ENCODE data around the gene CRLF3.

The CRLF3 gene

GRCh38 chr17:30831663-30832437 lies 7.4 kb upstream of the CRLF3 start, which contains the start of gene ATAD5 (continued):
- no peak for TF ChIP-seq ZNF169 (tag by site-specific recombination; IDR thresholded peaks at IDR 0.05)
- TF ChIP-seq INSM2 (tag by site-specific recombination; IDR thresholded peaks at IDR 0.05): peak; percentile 55; the same call in 1 of the 2 replicates
- TF ChIP-seq ZNF24 (tag by site-specific recombination; IDR thresholded peaks at IDR 0.05): peak; percentile 60
- TF ChIP-seq BCL11A (tag by site-specific recombination; IDR thresholded peaks at IDR 0.05; ENCODE audit: low read depth): no peak
- no peak for TF ChIP-seq ZNF239 (tag by site-specific recombination; IDR thresholded peaks at IDR 0.05)
- TF ChIP-seq ZSCAN30 (tag by site-specific recombination; IDR thresholded peaks at IDR 0.05): peak; percentile 63; the same call in 1 of the 2 replicates
- peak; percentile 50; the same call in 1 of the 2 replicates for TF ChIP-seq YY1 (tag by site-specific recombination; IDR thresholded peaks at IDR 0.05)
- TF ChIP-seq, protein P1, sequence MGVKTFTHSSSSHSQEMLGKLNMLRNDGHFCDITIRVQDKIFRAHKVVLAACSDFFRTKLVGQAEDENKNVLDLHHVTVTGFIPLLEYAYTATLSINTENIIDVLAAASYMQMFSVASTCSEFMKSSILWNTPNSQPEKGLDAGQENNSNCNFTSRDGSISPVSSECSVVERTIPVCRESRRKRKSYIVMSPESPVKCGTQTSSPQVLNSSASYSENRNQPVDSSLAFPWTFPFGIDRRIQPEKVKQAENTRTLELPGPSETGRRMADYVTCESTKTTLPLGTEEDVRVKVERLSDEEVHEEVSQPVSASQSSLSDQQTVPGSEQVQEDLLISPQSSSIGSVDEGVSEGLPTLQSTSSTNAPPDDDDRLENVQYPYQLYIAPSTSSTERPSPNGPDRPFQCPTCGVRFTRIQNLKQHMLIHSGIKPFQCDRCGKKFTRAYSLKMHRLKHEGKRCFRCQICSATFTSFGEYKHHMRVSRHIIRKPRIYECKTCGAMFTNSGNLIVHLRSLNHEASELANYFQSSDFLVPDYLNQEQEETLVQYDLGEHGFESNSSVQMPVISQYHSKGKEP (tag by site-specific recombination; IDR thresholded peaks at IDR 0.05): peak; percentile 82
- 0 out of 2 replicates have a peak, but pooled peaks have one; percentile 20 for TF ChIP-seq ZNF623 (tag by site-specific recombination; IDR thresholded peaks at IDR 0.05)
- TF ChIP-seq ZNF423 (tag by site-specific recombination; IDR thresholded peaks at IDR 0.05): no peak; the same call in 1 of the 2 replicates
- no peak for TF ChIP-seq ZNF10 (tag by site-specific recombination; IDR thresholded peaks at IDR 0.05)
- TF ChIP-seq CTCF (tag by site-specific recombination; IDR thresholded peaks at IDR 0.05): no peak
- no peak for TF ChIP-seq ZNF571 (tag by site-specific recombination; IDR thresholded peaks at IDR 0.05)
- TF ChIP-seq ZXDB (tag by site-specific recombination; IDR thresholded peaks at IDR 0.05): peak; percentile 81
- TF ChIP-seq ZNF514 (tag by site-specific recombination; IDR thresholded peaks at IDR 0.05): no peak
- TF ChIP-seq ZNF776 (tag by site-specific recombination; IDR thresholded peaks at IDR 0.05; ENCODE audit: borderline replicate concordance): no peak
- TF ChIP-seq ZNF37A (tag by site-specific recombination; IDR thresholded peaks at IDR 0.05): no peak
- TF ChIP-seq ZNF416 (tag by site-specific recombination; IDR thresholded peaks at IDR 0.05): no peak
- TF ChIP-seq ZFHX2 (tag by site-specific recombination; conservative IDR thresholded peaks at IDR 0.05): 0 out of 2 replicates have a peak, but pooled peaks have one; percentile 11
- TF ChIP-seq ZNF610 (tag by site-specific recombination; IDR thresholded peaks at IDR 0.05; ENCODE audit: borderline replicate concordance): peak; percentile 59; the same call in 1 of the 2 replicates
- peak; percentile 68 for TF ChIP-seq ZNF629 (tag by site-specific recombination; IDR thresholded peaks at IDR 0.05)
- peak; percentile 79 for TF ChIP-seq GLIS1 (tag by site-specific recombination; IDR thresholded peaks at IDR 0.05)
- no peak for TF ChIP-seq ZNF157 (tag by site-specific recombination; IDR thresholded peaks at IDR 0.05)
- no peak for TF ChIP-seq ZNF174 (tag by site-specific recombination; IDR thresholded peaks at IDR 0.05)
- peak; percentile 75 for TF ChIP-seq KLF16 (tag by site-specific recombination; IDR thresholded peaks at IDR 0.05)
- TF ChIP-seq ZNF660 (tag by site-specific recombination; IDR thresholded peaks at IDR 0.05): peak; percentile 88; the same call in 1 of the 2 replicates
- peak; percentile 68; the same call in 1 of the 2 replicates for TF ChIP-seq ZNF501 (tag by site-specific recombination; IDR thresholded peaks at IDR 0.05)
- peak; percentile 39; the same call in 1 of the 2 replicates for TF ChIP-seq KLF1 (tag by site-specific recombination; IDR thresholded peaks at IDR 0.05)
- TF ChIP-seq, protein P2, sequence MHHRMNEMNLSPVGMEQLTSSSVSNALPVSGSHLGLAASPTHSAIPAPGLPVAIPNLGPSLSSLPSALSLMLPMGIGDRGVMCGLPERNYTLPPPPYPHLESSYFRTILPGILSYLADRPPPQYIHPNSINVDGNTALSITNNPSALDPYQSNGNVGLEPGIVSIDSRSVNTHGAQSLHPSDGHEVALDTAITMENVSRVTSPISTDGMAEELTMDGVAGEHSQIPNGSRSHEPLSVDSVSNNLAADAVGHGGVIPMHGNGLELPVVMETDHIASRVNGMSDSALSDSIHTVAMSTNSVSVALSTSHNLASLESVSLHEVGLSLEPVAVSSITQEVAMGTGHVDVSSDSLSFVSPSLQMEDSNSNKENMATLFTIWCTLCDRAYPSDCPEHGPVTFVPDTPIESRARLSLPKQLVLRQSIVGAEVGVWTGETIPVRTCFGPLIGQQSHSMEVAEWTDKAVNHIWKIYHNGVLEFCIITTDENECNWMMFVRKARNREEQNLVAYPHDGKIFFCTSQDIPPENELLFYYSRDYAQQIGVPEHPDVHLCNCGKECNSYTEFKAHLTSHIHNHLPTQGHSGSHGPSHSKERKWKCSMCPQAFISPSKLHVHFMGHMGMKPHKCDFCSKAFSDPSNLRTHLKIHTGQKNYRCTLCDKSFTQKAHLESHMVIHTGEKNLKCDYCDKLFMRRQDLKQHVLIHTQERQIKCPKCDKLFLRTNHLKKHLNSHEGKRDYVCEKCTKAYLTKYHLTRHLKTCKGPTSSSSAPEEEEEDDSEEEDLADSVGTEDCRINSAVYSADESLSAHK (tag by site-specific recombination; IDR thresholded peaks at IDR 0.05): peak; percentile 83; the same call in 1 of the 2 replicates
- TF ChIP-seq, protein P3, sequence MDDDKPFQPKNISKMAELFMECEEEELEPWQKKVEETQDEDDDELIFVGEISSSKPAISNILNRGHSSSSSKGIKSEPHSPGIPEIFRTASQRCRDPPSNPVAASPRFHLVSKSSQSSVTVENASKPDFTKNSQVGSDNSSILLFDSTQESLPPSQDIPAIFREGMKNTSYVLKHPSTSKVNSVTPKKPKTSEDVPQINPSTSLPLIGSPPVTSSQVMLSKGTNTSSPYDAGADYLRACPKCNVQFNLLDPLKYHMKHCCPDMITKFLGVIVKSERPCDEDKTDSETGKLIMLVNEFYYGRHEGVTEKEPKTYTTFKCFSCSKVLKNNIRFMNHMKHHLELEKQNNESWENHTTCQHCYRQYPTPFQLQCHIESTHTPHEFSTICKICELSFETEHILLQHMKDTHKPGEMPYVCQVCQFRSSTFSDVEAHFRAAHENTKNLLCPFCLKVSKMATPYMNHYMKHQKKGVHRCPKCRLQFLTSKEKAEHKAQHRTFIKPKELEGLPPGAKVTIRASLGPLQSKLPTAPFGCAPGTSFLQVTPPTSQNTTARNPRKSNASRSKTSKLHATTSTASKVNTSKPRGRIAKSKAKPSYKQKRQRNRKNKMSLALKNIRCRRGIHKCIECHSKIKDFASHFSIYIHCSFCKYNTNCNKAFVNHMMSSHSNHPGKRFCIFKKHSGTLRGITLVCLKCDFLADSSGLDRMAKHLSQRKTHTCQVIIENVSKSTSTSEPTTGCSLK (tag by site-specific recombination; IDR thresholded peaks at IDR 0.05): no peak
- peak; percentile 57 for TF ChIP-seq ZFP69B (tag by site-specific recombination; IDR thresholded peaks at IDR 0.05)
- TF ChIP-seq SP7 (tag by site-specific recombination; IDR thresholded peaks at IDR 0.05): peak; percentile 71

Data from HEK293 (cell line).